Stimulated activated CD4-positive, alpha-beta T cell treated with anti-CD3 and anti-CD28 coated beads, Interleukin-12 subunit alpha, Interleukin-12 subunit beta, amount 100 ng/mL, for 24 hours (primary cell): ENCODE measurements around the gene TMA7B.
A peak's percentile ranks its signal among the peaks of the same experiment; 100 is the strongest.

ENCODE experiments used
- DNase-seq, 2 experiments: peaks; one replicate each; pipeline ENCODE4 v3.0.0-alpha.2; 2020; ENCODE audit warnings: low read depth in 2 of 2

The TMA7B gene

DNA sequence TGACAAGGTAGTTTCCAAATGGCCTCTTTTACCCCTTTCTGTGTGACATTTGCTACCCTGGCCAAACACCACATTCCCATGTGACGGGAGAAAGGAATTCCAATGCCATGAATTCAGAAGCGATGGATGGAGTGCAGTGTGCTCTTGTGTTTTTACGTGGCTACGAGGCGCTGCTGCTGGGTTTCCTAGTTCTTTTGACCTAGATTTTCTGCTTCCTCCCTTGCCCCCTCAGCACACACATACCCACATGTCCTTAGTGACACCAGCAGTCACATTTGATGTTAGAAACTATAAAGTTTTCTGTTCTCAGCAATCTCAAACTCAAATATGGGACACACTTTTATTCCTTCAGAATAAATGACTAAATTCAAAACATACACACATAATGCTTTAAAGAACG lies 7.8 kb upstream of the TMA7B start:
- no peak for DNase-seq

DNA sequence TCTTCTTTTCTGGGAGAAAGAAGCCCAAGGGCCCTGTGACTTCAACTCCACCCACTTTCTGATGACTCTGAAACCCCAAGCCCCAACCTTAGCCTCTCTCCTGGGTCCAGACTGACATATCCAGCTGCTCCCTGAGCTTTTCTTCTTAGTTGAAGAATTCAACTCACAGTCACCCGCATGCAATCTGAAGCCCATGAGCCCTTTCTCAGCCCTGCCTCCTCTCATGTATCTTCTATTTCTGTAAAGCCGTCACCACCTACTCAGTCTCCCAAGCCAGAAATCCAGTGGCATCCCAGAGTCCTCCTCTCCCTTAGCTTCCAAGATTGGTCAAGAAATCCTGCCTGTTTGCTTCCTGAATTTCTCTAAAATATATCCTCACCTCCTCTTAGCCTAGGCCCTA lies 7.1 kb upstream of the TMA7B start:
- no peak for DNase-seq

DNA sequence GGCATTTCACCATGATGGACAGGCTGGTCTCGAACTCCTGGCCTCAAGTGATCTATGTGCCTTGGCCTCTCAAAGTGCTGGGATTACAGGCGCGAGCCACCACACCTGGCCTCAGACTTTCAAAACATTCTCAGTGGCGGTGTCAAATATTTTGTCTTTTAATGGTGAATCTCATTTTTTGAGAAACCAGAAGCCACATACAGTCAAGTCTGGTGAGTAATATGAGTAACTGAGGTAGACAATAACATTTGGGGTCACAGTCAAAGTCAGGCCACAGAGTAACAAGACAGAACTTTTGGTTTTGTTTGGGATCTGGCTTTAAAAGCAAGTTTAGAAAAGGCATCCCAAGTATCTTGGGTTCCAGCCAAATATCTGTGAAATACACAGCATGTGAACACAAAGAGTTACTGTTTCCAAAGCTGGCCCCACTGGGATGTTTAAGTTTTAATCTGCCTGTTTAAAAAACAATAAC lies 5.6 kb upstream of the TMA7B start:
- DNase-seq: no peak

DNA sequence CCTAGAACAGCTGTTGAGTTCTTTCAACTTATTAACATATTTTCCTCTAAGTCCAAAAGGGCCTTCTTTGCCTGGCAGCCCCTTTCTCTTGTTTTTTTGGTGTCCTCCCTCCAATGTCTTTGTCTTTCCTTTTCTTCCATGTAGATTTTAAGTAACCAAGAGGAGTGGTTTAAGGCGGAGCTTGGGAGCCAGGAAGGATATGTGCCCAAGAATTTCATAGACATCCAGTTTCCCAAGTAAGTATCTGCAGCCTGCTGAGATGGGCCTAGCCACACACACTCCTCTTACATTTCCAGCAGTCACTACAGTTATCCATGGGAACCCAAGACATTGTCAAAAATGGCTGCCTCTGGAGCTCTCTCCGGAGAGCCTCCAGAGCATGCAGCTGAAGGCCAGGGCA lies 4.5 kb upstream of the TMA7B start:
- DNase-seq: no peak

DNA sequence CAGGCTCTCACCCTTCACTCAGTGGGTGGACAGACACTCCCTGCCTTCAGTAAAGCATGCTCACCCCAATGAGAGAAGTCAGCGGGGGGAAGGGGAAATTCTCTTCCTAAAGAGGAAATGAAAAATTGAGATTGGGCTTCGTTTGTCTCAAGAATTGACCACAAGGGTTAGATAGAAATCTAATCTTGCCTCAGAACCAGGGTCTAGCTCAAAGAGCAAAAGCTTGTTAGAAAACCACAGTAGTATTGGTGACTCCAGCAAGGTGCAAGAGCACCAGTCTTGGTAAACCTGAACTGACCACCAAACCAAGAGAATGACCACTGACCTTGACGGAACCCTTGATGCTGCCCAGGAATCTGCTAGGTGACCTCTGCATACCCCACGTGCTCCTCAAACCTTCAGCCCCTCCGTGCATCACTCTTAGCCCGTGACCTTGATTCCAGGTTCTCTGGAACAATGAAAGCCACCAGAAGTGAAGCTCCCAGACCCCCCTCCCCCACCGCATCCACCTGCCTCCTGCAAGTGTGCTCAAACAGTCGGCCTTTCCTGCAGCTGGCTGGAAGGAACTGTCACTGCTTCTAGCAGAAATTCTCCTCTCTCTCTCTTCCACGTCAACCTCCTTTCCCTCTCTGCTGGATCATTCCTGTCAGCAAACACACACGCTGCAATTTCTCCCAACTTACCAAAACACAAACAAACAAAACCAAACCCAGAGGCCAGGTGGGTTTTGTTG lies 3.1 kb upstream of the TMA7B start:
- DNase-seq: no peak

DNA sequence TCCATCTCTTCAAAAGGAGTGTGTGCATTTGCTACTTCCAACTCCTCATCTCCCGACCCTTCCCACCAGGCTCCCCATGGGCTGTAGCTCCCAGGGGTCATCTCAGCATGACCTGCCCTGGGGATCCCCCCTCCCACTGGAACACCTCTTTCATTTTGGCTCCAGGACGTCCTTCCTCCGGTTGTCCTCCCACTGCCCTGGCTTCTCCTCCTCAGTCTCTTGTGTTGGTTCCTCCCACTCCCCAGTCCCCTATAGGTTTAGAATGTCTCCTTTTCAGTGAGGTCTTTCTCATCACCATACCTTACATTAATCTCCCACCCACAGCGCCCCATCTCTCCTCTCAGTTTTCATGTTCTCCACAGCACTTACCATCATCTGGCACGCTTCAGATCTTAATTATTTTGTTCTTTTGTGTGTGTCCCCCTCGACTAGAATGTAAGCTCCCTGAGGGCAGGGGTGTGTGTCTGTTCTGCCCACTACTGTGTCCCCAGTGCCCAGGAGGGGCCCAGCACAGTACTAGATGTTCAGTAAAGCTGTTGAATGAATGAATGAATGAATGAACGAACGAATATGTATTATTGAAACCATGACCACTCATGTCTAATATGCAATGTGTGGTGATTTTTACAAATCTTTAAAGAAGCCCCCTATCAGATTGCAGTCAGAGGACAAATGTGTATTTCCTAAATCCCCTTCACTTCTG lies 2.0 kb upstream of the TMA7B start:
- no peak for DNase-seq

DNA sequence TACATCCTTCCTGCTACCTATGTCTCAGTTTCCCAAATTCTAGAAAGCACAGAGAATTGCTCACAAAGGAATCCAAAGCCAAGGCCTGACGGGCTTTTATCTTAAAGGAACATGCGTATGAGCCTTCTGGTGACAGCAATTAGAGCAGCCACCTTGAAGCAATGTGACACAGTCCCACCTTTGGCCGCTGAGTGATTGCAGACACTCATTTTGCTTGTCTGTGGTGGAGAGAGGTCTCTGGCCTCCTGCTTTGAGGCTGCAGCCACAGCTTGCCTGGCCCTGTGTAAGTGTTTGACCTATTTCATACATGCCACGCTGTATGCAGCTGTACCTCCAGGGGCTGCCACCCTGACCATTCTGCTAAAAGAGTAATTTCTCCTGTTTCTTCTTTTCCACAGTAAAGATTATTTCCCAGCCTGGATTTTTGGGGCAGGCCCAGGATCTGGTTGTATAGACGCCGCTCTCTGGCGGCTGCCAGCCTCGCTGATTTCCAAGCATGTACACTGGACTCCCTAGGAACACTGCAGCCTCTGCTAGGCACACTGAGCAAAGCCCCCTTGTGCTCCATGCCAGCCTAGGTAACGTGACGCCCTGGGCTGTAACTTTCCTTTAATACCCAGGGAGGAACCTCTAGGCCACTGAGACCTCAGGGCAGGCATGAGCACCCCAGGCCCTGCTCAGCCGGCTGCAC lies 1.1 kb upstream of the TMA7B start:
- DNase-seq: no peak

DNA sequence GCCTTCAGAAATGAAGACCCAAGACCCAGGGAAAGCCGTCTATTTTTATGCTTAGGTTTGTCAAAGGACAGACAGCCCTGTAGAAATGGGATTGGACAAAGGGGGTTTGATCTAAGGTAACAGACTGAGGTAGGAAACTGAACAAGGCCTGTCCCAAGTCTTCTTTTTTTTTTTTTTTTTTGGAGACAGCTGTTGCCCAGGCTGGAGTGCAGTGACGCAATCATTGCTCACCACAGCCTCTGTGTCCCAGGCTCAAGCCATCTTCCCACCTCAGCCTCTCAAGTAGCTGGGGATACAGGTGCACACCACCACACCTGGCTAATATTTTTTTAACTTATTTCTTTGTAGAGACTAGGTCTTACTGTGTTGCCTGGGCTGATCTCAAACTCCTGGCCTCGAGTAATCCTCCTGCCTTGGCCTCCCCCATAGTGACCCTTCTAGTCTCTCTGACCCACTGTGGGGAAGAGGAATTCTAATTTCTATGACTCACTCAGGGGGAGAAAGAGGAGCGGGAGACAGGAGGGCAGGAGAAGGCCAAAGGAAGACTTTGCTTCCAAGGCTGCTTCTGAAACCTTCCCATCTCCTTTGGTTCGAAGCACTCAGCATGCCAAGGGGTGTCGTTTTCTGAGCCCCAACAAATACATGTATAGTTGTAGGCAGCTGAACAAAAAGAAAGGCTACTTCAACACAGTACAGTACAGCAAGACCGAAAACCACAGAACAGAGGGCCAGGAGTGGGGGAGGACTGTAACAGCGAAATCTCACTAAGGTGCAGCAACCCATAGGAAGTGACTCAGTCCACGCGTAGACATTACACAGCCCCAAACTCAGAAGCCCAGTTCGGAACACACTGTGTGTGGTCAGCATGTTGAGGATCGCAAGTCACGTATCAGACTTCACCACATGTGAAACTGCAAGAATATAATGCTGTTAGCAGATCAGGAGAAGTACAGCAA lies 872 bp downstream of the TMA7B start:
- peak; percentile 44 to 71 for DNase-seq

DNA sequence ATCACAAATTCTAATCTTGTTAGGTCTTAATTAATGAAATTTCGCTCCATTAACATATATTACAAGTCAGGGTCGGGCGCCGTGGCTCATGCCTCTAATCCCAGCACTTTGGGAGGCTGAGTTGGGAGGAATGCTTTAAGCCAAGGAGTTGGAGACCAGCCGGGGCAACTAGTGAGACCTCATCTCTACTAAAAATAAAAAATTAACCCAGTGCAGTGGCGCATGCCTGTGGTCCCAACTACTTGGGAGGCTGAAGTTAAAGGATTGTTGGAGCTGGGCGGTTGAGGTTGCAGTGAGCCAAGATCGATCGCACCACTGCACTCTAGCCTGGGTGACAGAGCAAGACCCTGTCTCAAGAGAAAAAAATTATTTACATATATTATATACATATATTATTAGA lies 1.9 kb downstream of the TMA7B start:
- DNase-seq: no peak

DNA sequence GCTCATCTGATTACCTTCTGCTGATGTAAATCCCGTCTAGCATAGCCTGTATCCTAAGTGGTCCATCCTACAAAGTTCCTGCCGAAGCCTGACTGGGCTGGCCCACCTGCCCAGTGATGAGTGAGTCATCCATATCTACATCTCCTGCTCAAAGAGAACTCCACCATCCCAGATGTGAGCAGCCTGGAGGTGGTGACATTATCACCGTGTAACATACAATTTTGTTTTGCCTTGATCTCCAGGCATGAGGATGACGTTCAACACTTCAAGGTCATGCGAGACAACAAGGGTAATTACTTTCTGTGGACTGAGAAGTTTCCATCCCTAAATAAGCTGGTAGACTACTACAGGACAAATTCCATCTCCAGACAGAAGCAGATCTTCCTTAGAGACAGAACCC lies 5.6 kb downstream of the TMA7B start:
- no peak for DNase-seq

DNA sequence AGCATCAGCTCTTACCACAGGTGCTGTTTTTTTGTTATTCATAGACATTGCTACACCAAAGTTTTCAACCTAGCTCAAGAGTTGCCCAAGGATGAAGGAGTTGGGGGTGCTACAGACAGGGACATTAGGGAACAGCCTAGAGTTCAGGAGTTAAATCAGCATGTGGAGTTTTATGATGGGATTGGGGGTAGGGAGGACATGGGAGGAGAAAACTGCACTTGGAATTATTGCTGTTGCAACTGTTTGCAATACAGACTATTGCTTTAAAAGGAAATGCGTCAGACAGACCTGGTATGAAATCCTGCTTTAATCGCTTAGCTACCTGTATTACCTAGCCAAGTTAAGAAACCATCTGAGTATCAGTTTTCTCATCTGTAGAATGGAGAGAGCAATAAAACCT lies 6.3 kb downstream of the TMA7B start:
- no peak for DNase-seq

DNA sequence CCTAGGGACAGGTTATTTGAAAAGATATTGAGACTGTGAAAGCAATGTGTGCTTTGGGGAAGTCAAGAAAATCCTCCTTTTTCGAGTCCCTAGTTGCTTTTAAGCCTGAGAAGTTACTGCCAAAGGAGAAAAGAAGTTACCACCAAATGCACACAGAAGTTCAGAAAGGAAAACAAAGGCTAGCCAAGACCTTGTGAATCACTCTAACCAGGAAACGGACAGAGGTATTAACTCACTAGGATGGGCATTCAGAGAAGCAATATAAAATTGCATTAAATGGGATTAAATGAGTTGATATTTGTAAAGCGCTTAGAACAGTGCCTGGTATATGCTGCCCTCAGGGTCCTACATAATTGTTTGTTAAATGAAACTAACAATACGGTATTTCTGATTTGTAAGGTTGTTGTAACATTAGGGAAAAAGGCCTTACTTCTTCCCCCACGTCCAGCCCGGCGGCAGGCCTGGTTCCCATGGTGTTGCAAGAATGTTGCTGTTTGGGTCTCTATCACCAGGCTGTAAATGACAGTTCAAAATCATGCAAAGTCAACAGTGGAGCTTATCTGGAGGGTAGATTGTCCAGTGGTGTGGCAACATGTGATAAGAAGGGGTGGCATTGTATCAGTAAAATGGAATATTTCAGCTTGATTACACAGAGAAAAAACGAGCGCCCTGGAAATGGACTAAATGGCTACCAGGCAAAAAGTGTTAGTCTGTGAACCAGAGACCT lies 7.1 kb downstream of the TMA7B start:
- no peak for DNase-seq

DNA sequence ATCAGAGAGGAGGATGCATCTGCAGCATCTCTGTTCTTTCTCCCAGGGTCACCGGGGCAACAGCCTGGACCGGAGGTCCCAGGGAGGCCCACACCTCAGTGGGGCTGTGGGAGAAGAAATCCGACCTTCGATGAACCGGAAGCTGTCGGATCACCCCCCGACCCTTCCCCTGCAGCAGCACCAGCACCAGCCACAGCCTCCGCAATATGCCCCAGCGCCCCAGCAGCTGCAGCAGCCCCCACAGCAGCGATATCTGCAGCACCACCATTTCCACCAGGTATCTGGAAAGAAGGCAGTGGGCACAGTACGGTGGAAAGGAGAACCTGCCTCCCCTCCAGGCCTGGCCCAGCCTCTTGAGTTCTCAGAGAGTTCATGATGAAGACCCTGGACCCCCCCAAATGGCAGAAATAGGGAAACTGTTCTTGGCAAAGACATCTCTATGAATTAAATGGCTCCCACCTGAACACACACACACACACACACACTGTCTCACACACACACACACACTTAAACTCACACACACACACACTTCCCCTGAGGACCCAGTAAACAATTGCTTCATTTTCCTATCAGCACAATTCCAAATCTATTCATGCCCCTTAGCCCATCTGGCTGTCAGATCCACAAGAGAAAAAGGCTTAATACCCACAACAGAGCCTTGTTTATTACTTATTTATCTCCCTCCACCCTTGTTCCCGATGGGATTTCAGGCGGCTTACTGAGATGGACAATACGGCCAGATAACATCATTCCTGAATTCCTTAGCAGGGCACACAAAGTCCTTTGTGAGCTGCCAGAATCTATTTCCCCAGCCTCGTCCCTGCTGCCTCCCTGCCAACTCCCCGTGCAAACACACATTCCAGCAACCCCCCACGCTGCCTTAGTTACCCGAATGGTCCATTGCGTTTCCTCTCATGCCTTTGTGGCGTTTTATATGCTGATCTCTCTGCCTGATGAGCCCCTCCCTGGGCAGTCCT lies 8.1 kb downstream of the TMA7B start:
- no peak for DNase-seq

DNA sequence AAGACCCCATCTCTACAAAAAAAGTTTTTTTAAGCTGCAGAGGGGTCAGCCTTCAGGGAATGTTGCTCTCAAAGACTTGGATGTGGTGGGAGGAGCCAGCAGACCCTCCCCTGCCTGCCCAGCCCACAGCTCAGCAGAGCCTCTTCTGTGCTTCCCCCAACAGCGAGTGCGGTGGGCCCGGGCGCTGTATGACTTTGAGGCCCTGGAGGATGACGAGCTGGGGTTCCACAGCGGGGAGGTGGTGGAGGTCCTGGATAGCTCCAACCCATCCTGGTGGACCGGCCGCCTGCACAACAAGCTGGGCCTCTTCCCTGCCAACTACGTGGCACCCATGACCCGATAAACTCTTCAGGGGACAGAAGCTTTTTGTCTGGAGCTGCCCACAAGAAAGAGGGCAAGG lies 10.5 kb downstream of the TMA7B start:
- DNase-seq: no peak

DNA sequence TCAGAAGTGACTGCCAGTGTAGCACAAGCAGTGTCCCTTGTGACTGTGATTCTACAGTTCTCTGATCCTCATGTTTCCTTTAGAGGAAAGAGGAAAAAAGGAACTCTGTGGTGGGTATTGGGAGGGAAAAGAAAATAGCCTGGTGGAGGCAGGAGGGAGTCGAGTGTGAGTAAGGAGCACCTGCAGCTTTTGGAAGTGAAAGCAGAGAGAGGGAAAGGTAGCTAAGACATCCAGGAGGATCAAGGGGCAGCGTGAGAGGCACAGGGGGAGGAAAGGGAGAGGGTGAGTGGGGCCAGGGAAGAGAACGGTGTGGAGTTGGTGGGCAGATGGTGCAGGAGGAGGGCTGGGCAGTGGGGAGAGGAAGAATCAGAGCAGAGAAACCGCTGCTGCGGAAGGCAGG lies 12.4 kb downstream of the TMA7B start:
- DNase-seq: no peak

DNA sequence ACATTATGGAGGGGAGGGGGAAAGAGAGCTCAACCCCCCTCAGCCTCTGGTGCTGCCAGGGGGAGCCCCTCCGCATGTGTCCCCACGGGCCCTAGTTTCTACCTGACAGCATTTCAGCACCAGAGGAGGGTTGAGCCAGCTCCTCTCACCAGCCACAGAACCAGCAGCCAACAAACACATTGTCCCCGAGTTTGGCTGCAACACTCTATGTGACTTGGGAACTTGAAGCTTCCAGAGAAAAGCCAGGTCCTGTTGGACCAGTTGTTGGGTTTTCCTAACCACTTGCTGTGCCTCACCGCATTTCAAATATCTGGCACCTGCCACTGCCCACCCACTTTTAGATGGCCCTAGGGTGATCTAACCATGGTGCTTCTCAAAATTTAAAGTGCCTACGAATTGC lies 13.5 kb downstream of the TMA7B start:
- DNase-seq: no peak

DNA sequence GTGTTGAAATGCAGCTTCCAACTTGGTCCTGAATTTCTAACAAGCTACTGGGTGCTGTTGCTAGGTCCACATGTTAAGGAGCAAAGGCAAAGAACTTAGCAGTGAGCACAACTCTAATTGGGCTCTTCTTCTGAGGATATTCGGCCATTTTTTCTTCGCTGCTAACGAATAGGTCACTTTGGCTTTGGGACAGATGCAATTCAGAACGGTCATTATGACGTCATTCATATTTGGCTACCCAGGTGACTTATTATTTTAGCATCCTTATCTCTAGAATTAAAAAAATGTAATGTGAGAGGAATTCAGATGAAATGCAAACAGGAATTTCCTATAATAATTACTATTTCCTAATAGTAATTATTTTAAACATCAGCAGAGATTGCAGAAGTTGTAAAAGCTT lies 13.9 kb downstream of the TMA7B start:
- no peak for DNase-seq

DNA sequence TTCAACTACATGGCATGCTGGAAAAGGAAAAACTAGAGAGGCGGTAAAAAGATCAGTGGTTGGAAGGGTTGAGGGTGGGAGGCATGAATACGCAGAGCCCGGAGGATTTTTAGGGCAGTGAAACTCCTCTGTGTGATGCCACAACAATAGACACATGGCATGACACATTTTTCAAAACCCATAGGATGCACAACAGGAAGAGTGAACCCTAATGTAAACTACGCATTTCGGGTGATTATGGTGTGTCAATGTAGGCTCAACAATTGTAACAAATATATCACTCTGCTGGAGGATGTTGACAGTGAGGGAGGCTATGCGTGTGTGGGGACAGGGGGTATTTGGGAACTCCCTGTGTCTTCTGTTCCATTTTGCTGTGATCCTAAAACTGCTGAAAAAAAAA lies 18.9 kb downstream of the TMA7B start:
- no peak for DNase-seq

DNA sequence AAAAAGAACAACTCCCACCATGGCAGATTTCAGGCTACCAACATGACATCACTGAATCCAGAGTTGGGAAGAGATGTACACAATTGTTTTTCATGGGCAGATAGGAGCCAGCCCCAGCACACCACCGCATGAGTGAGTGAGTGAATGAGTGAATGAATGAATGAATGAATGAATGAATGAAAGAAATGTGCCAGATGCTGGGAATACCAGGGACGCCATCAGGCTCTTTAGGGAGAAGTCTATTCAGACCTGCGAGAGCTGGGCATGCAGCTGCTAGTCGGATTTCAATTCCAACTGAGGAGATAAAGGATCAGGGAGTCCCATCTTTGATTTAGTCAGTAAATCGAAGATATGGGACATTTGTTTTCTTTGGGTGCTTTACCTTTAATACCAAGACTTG lies 19.3 kb downstream of the TMA7B start:
- no peak for DNase-seq

DNA sequence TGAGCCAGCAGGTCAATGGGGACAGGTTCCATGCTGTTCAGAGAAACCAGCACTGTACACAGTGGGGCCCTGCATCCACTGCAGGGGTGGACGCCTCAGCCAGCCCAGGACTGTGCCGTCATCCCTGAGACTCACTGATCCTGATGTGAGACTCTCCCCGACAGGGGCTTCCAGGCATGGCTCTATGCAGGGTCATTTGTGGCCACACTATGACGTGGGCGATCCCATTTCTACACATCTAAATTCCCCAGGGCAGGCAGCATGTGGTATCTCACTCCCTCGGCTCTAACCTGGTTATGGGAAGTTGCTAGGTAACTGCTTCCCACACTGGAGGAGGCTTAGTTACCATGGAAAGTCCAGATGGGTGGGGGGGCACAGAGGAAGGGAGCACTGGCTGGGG lies 20.4 kb downstream of the TMA7B start:
- no peak for DNase-seq
